Thyroid gland (tissue), 4 donors: Measurements from ENCODE around the gene NEURL1.

ENCODE experiments used
- CTCF ChIP-seq, 6 experiments: fragments of 200-600 bp in 3 of 6; fragments of 450-650 bp in 3 of 6; sonication (generic) in 3 of 6; IDR thresholded peaks; one replicate each; pipeline ENCODE4 v1.5.1; 2016 to 2019; ENCODE audit warnings: antibody characterized with exemption in 6 of 6, mild to moderate bottlenecking in 2 of 6, inconsistent platforms in 1 of 6, moderate library complexity in 1 of 6
- POLR2A ChIP-seq, 2 donors: fragments of 450-650 bp; IDR thresholded peaks; one replicate each; pipeline ENCODE4 v1.6.1; 2017; ENCODE audit warnings: antibody characterized with exemption in 2 of 2, mild to moderate bottlenecking in 2 of 2, moderate library complexity in 1 of 2

- TF ChIP-seq CTCF (IDR thresholded peaks at IDR 0.05) = no peak
- no peak for TF ChIP-seq POLR2A (IDR thresholded peaks at IDR 0.05)
Observed at GRCh38 chr10:103478671-103479070, 14.8 kb upstream of the NEURL1 start.
